Stimulated activated CD8-positive, alpha-beta memory T cell treated with anti-CD3 and anti-CD28 coated beads, Interleukin-12 subunit alpha, Interleukin-12 subunit beta, amount 100 ng/mL, for 1 hour (primary cell): ENCODE measurements around the gene MYADML2.
"Not testable (repeated sequence)": the region's sequence is repeated elsewhere in the genome, so short reads cannot be mapped to it uniquely, and the experiment has no call there.

ENCODE experiments used
- DNase-seq: peaks from one replicate; pipeline ENCODE4 v3.0.0-alpha.2; 2020; ENCODE audit warnings: low read depth

The MYADML2 gene, protein sequence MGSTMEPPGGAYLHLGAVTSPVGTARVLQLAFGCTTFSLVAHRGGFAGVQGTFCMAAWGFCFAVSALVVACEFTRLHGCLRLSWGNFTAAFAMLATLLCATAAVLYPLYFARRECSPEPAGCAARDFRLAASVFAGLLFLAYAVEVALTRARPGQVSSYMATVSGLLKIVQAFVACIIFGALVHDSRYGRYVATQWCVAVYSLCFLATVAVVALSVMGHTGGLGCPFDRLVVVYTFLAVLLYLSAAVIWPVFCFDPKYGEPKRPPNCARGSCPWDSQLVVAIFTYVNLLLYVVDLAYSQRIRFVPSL

DNA sequence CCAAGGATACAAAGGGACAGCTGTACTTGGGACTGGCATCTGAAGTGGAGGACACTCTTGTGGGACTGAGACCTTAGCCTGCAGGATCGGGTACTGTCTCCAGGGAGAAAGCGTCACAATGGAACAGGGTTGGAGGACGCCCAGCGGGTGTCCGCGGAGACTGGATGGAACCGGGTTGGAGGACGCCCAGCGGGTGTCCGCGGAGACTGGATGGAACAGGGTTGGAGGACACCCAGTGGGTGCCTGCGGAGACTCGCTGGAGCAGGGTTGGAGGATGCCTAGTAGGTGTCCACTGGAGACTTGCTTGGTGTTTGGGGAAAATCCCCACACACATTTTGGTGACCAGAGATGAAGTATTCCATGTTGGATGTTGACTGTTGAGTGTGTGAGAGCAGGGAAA lies at the start of gene MYADML2:
Gene MYADML2, minus strand, starts transcription at position 45 of the 400 bp plus-strand sequence. CDS start 5,492 bp downstream, outside the sequence.
- DNase-seq: no peak

GRCh38 chr17:81996232-81996756 lies 49.3 kb upstream of the MYADML2 start:
- no peak for DNase-seq

GRCh38 chr17:81995463-81996231 lies 48.6 kb upstream of the MYADML2 start:
- DNase-seq: no peak

GRCh38 chr17:81994593-81995462 lies 47.8 kb upstream of the MYADML2 start:
- no peak for DNase-seq

DNA sequence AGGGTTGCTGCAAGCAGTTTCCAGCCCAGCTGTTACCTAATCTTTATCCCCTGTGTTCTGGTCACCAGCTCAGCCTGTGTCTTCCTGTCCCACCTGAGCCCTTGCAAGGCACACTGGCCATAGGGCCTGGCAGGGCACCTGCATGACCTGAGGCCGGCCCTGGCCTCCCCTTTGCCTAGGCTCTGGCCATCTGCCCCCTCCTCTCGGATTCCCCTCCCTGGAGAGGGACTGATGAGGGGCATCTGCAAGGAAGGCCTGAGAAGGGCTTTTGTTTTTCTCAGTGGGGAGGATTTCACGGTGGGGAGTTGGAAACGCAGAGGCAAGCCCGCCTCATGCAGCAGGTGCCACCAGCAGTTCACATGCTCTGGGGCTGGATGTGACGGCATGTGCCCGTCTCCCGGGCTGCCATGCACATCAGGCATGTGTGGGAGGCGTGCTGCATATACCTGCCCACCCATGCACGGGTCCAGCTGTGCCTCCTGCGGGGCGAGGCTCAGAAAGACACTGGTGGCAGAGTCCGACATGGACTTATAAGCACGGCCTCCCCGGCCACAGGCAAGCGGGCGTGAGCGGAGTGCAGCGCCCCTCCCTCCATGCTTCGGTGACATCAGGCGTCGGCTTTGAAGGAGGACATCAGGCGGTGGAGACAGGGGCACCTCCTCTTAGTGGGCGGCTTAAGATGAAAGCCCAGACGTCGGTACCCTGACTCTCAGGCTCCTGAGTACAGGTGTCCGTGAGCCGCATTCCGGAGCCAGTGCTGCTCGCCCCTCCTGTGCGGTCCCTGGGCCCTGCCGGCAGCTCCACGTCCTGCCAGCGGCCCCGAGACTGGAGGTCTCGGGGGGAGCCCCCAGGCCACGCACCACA lies 46.9 kb upstream of the MYADML2 start:
- no peak for DNase-seq

GRCh38 chr17:81992306-81993102 lies 45.5 kb upstream of the MYADML2 start:
- no peak for DNase-seq

- no peak for DNase-seq
Measured at GRCh38 chr17:81991684-81992305, 44.8 kb upstream of the MYADML2 start.

GRCh38 chr17:81990836-81991683 lies 44.0 kb upstream of the MYADML2 start:
- DNase-seq: no peak

DNA sequence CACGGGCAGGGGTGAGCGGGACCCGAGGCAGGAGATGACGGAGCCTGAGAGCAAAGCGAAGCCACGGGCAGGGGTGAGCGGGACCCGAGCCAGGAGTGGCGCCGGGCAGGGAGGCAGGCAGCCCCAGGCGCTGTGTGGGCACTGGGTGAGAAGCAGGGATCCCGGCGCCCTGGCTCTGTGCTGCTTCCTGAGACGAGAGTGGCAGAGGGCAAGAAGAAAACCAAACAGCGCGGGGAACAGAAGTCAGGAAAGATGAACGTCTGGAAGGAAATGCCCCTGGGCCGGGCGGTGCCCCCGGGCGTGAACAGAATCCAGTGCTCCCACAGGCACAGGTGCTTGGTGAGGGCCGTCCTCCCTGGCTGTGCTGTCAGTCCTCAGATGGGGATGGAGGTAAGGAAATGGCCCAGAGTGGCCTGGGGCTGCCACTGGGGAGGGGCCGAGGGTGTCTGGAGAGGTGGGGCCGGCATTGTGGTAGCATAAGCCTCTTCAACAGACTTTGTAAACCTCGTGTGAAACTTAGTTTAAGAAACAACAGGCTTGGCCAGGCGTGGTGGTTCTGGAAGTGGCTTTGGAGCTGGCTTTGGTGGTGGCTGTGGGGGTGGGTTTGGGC lies 40.2 kb upstream of the MYADML2 start:
- no peak for DNase-seq

- DNase-seq: no peak
Measured at GRCh38 chr17:81986606-81987005, 39.6 kb upstream of the MYADML2 start.

DNA sequence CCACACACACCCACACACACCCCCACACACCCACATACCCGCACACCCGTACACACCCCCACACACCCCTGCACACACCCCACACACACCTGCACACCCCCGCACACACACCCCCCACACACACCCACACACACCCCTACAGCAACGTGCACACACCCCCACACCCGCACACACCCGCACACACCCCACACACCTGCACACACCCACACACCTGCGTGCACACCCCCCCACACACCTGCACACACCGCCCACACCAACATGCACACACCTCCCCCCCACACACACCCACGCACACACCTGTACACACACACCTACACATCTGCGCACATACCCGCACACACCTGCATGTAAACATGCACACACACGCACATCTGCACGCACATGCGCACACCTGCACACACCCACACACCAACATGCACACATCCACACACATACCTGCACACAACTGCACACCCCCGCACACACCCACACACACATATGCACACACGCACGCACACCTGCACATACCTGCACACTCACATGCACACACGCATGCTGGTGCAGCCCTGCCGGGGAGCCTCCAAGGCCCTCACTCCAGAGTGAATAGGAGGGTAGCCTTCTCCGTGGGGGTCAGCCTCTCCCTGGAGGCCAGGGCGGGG lies 37.9 kb upstream of the MYADML2 start:
- no peak for DNase-seq

- no peak for DNase-seq
Measured at GRCh38 chr17:81983639-81984373, 36.8 kb upstream of the MYADML2 start.

- no peak for DNase-seq
Measured at GRCh38 chr17:81983011-81983638, 36.1 kb upstream of the MYADML2 start.

DNA sequence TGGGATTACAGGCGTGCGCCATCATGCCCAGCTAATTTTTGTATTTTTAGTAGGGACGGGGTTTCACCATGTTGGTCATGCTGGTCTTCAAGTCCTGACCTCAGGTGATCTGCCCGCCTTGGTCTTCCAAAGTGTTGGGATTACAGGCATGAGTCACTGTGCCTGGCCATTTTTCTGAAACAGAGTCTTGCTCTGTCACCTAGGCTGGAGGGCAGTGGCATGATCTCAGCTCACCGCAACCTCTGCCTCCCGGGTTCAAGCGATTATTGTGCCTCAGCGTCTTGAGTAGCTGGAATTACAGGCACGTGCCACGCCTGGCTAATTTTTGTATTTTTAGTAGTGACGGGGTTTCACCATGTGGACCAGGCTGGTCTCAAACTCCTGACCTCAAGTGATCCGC lies 34.5 kb upstream of the MYADML2 start:
- DNase-seq: not testable (repeated sequence)

DNA sequence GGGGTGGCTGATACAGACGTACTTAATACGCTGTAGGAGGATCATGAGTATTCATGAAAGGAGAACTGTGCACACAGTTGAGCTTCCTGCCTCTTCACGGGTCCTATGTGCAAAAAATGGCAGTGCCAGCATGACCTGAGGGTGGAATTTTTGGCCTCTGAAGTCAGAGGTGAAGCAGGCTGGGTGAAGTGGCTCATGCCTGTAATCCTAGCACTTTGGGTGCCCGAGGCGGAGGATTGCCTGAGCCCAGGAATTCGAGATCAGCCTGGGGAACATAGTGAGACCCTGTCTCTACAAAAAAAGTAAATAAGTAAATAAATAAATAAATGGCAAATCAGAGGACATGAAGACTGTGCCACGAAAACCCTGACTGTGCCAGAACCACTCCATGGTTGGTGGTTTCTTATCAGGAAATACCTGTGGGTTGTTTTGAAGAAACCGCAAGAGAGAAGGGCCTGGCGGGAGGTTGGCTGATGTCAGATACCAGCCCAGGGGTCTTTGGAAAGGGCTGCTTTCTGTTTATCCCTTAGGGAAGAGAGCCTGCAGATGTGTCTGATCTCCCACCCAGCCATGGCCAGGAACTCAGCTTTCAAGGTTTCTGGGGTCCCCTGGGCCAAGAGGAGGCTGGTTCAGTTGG lies 33.8 kb upstream of the MYADML2 start:
- DNase-seq: no peak

DNA sequence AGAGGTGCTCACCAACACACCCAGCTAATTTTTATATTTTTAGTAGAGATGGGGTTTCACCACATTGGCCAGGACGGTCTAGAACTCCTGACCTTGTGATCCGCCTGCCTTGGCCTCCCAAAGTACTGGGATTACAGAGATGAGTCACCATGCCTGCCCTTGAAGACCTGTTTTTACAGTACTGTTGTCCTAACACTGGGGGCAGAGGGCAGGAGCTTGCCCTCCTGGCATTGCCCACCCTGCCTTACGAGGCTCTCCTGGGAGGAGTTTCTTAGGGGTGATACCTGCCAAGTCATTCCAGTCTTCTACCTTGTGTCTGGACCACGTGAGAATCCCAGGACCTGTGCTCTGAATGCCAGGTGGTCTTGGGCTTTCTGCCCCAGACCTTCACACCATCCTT lies 33.1 kb upstream of the MYADML2 start:
- no peak for DNase-seq
